Naive thymus-derived CD4-positive, alpha-beta T cell (primary cell): ENCODE results near the gene KCNK7. TPM values are rescaled to one million over a fixed set of nuclear protein-coding genes. Genes with fewer than 3 reads are reported as not detected.

Source experiments
- ATAC-seq: fragments of 150-1000 bp; cut with Tn5 transposase; 2 replicates; pipeline ENCODE4 v1.10.0; 2021; ENCODE audit warnings: mild to moderate bottlenecking, moderate library complexity
- CTCF ChIA-PET: fragments of 350-600 bp; sonication (Branson Sonifier 250); formaldehyde crosslinking; loops from one replicate; lab custom pipeline; 2021; ENCODE audit warnings: antibody characterized with exemption; lab: Charles Lee
- POLR2A ChIA-PET: fragments of 350-600 bp; sonication (Branson Sonifier 250); formaldehyde crosslinking; loops from one replicate; lab custom pipeline; 2021; ENCODE audit warnings: antibody characterized with exemption, inconsistent platforms; lab: Charles Lee
- DNase-seq, 9 donors: peaks; one replicate each; pipeline versions ENCODE4 v3.0.0 to v3.0.0-alpha.2; 2020 to 2022; ENCODE audit warnings: mixed read lengths in 1 of 9
- H3K27ac ChIP-seq: one replicate; pipeline ENCODE4 v1.7.0; 2013; ENCODE audit warnings: mild to moderate bottlenecking, low read depth, low read length, moderate library complexity
- H3K27me3 ChIP-seq, 2 donors: one replicate each; pipeline ENCODE4 v1.7.0; 2013; ENCODE audit warnings: low read length in 2 of 2, mild to moderate bottlenecking in 2 of 2, moderate library complexity in 2 of 2; ENCODE audit not compliant: control insufficient read depth in 2 of 2, insufficient read depth in 2 of 2
- H3K36me3 ChIP-seq, 3 experiments: 1 replicate in 2 of 3; 2 replicates in 1 of 3; pipeline ENCODE4 v1.7.0; 2013; ENCODE audit warnings: low read length in 3 of 3, mild to moderate bottlenecking in 3 of 3, moderate library complexity in 1 of 3; ENCODE audit not compliant: insufficient read depth in 3 of 3, control insufficient read depth in 2 of 3
- H3K4me1 ChIP-seq, 2 donors: one replicate each; pipeline ENCODE4 v1.7.0; 2013; ENCODE audit warnings: low read length in 2 of 2, mild to moderate bottlenecking in 2 of 2, moderate library complexity in 1 of 2; ENCODE audit not compliant: control insufficient read depth in 2 of 2, insufficient read depth in 2 of 2
- H3K4me3 ChIP-seq: 2 replicates; pipeline ENCODE4 v1.7.0; 2013; ENCODE audit warnings: mild to moderate bottlenecking, low read length
- H3K9me3 ChIP-seq, 3 experiments: 1 replicate in 2 of 3; 2 replicates in 1 of 3; pipeline ENCODE4 v1.7.0; 2013; ENCODE audit warnings: low read length in 3 of 3; ENCODE audit not compliant: control insufficient read depth in 2 of 3
- H3K27ac Mint-ChIP-seq, 9 donors: one replicate each; pipeline ENCODE4 v1.8.0; 2020 to 2022; ENCODE audit warnings: mixed read lengths in 9 of 9, mild to moderate bottlenecking in 8 of 9, moderate library complexity in 5 of 9, inconsistent platforms in 2 of 9
- H3K27me3 Mint-ChIP-seq, 5 donors: one replicate each; pipeline ENCODE4 v1.8.0; 2021 to 2022; ENCODE audit warnings: mixed read lengths in 5 of 5, mild to moderate bottlenecking in 1 of 5
- H3K36me3 Mint-ChIP-seq, 5 donors: one replicate each; pipeline ENCODE4 v1.8.0; 2020 to 2022; ENCODE audit warnings: mixed read lengths in 5 of 5, mild to moderate bottlenecking in 3 of 5, inconsistent platforms in 1 of 5
- H3K4me1 Mint-ChIP-seq, 7 donors: one replicate each; pipeline ENCODE4 v1.8.0; 2020 to 2022; ENCODE audit warnings: mixed read lengths in 7 of 7, mild to moderate bottlenecking in 3 of 7, inconsistent platforms in 1 of 7
- H3K4me3 Mint-ChIP-seq, 10 donors: one replicate each; pipeline ENCODE4 v1.8.0; 2020 to 2022; ENCODE audit warnings: mild to moderate bottlenecking in 10 of 10, mixed read lengths in 10 of 10, moderate library complexity in 6 of 10, inconsistent platforms in 2 of 10
- H3K9me3 Mint-ChIP-seq, 11 donors: one replicate each; pipeline ENCODE4 v1.8.0; 2020 to 2022; ENCODE audit warnings: mixed read lengths in 11 of 11, mild to moderate bottlenecking in 4 of 11, inconsistent platforms in 1 of 11, moderate library complexity in 1 of 11
- intact Hi-C, 2 donors: fragments of 100-400 bp; cut with micrococcal nuclease; formaldehyde crosslinking; loops; one replicate each; pipeline ENCODE4 v1.15.1; 2023
- polyA plus RNA-seq, 2 donors: library from polyadenylated mRNA; unstranded; fragments of 300-500 nt; fragmentation: Illumina TruSeq; gene quantifications; one replicate each; pipeline ENCODE4 v1.2.3, GENCODE V29; 2021
- total RNA-seq, 6 experiments: library from RNA in 5 of 6; stranded (reverse) in 5 of 6; gene quantifications; 1 replicate in 5 of 6; 2 replicates in 1 of 6; pipeline ENCODE4 v1.2.3 and lab custom pipeline; 2021 to 2026

The KCNK7 gene
- total and polyA plus RNA-seq, 7 experiments from 2014 or later: 0.25 to 9.2 (median 3.8) TPM; not detected in 1

DNA sequence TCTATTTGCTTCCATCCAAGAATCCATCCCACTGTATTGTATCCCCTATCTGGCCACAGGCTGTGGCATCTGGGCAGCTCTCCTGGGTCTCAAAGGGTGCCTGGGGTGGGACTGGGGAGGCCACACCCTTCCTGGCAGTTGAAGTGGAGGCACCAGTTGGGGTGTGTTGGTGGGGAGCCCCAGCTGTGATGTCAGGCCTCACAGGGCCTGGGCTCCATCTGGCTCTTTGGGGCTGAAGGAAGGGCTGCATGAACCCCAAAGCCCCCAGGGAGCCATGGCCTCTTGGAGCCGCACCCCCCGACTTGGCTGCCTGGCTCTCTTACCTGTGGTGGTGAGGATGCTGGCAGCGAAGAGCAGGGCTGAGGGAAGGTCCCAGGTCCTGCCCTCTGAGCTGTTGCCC, 469 bp downstream of the KCNK7 start:
- ChIA-PET CTCF (interaction anchor here (2.6 to 12.7 kb wide), 2 partner anchors 29 to 57 kb away, joined by 8 to 126 read pairs; no protein-coding TSS in a partner anchor), POLR2A (interaction anchor here (0.9 to 3.6 kb wide), 8 partner anchors 10 to 96 kb away, joined by 3 to 22 read pairs (median 4); partner anchors contain the start of genes EHBP1L1 and MALAT1)
- H3K4me3 Mint-ChIP-seq: peak overlapping the region in 1 of 10 donors; percentile 35
- Histone ChIP-seq H3K36me3 (peaks cover 0 to 55% (median 0%) of the 10 kb centered on the region in 3 experiments), H3K27ac (no peak overlapping the region), H3K27me3 (no peaks in the 10 kb centered on the region), H3K9me3 (no peaks in the 10 kb centered on the region), H3K4me1 (peaks cover 6 to 13% of the 10 kb centered on the region in 2 donors), H3K4me3 (no peak overlapping the region)
- intact Hi-C loops: no loop called here
- peaks cover 0 to 9% (median 0%) of the 10 kb centered on the region in 5 donors for H3K36me3 Mint-ChIP-seq
- H3K27me3 Mint-ChIP-seq: no peaks in the 10 kb centered on the region
- no peaks in the 10 kb centered on the region for H3K9me3 Mint-ChIP-seq
- DNase-seq (no peak), ATAC-seq (no peak)
- peak overlapping the region in 6 of 9 donors; percentile 25 to 78 (median 62) for H3K27ac Mint-ChIP-seq
- H3K4me1 Mint-ChIP-seq: peaks cover 0 to 23% (median 19%) of the 10 kb centered on the region in 7 donors

DNA sequence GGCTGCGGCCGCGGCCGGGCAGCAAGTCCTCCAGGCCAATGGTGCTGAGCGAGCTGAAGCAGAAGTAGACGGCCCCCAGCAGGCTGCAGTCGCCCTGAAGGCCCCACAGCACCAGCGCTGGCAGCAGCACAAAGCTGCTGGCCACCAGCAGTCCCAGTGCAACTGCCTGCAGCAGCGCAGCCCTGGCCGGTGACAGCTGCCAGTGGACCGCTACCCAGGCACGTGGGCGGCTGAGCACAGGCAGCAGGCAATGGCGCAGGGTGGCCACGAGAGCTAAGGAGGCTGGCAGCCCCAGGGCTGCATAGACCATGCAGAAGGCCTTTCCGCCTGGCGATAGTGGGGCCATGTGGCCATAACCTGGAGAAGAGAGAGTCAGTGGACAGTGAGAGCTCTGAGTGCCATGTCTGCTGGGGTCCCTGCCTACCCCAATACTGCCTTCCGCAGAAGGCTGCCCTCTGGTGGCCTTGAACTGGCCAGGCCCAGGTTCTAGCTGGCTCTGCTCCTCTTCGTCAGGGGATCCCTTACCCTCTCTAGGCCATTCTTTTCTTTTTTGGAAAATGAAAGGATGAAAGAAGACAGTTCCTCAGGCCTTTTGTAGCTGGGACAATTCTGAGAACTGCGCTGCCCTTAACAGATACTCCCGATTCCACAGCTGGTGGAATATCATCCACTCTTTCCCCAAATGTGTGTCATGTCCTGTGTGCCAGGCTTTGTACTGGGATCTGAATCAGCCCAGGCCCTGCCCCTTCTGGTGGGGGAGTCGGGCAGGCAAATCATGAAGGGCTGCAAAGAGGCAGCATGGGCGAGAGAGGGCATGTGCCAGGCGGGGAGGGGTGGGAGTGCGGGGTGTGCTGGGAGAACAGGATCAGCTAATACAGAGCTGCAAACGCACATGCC, 1.8 kb downstream of the KCNK7 start:
- Mint-ChIP-seq H3K4me3 (peak overlapping the region in 1 of 10 donors; percentile 9), H3K36me3 (peaks cover 0 to 9% (median 0%) of the 10 kb centered on the region in 5 donors), H3K4me1 (peaks cover 4 to 26% (median 22%) of the 10 kb centered on the region in 7 donors), H3K27me3 (no peaks in the 10 kb centered on the region), H3K9me3 (no peaks in the 10 kb centered on the region), H3K27ac (peak overlapping the region in 5 of 9 donors; percentile 25 to 69 (median 32))
- DNase-seq (peak in 2 of 9 donors; percentile 35 to 42), ATAC-seq (peak; percentile 67)
- peaks cover 8 to 14% of the 10 kb centered on the region in 2 donors for H3K4me1 ChIP-seq
- H3K27me3 ChIP-seq: no peaks in the 10 kb centered on the region
- CTCF ChIA-PET: interaction anchor here (0.5 to 12.7 kb wide), 18 partner anchors 11 to 440 kb away, joined by 3 to 126 read pairs (median 4); partner anchors contain the start of genes EHBP1L1, FAM89B, MAP3K11 and PCNX3
- no peak overlapping the region for H3K4me3 ChIP-seq
- intact Hi-C loops: loop anchor here in 1 of 2 donors (1.0 kb wide), 1 partner anchor 53 kb away; no protein-coding TSS in a partner anchor
- H3K9me3 ChIP-seq: no peaks in the 10 kb centered on the region
- POLR2A ChIA-PET: interaction anchor here (0.9 to 3.6 kb wide), 13 partner anchors 10 to 719 kb away, joined by 3 to 22 read pairs (median 4); partner anchors contain the start of genes EHBP1L1, FAM89B, MALAT1 and SCYL1
- no peak overlapping the region for H3K27ac ChIP-seq
- H3K36me3 ChIP-seq: peaks cover 0 to 55% (median 0%) of the 10 kb centered on the region in 3 experiments

DNA sequence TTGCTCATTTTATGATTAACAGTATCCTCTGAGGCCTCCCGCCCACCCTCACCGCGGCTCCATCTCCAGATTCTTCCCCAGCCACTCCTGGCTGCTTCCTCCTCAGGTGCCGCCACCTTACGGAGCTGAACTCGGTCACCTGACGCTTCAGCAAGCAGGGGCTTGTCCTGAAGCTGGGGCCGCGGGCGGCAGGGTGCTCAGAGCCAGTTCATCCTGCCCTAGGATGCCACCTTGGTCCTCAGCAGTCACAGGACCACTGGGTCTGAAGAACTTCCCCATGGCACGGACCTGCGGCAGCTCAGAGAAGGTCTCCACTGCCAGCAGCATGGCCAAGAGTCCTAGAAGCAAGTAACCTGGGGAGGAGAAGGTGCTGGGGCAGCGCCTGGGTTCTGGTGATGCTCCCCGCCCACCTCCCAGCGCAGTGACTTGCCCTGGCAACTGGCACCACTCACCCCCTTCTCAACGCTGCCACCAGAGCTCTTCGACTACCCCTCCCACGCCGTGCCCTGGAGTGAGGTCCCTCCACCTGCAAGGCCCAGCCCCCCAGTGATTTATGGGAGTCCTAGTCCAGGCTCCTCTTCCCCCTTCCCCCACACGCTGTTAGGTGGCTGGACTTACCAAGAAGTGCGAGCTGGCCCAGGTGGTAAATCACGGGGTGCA, 2.6 kb downstream of the KCNK7 start:
- H3K36me3 Mint-ChIP-seq: peaks cover 0 to 9% (median 0%) of the 10 kb centered on the region in 5 donors
- POLR2A ChIA-PET: interaction anchor here (1.0 to 3.6 kb wide), 9 partner anchors 17 to 68 kb away, joined by 3 to 22 read pairs (median 4); partner anchors contain the start of genes EHBP1L1, FAM89B, SCYL1 and ZNRD2
- H3K27me3 Mint-ChIP-seq: no peaks in the 10 kb centered on the region
- H3K4me1 Mint-ChIP-seq: peaks cover 11 to 32% (median 29%) of the 10 kb centered on the region in 7 donors
- no peak for ATAC-seq
- H3K4me1 ChIP-seq: peaks cover 16 to 22% of the 10 kb centered on the region in 2 donors
- no peaks in the 10 kb centered on the region for H3K9me3 ChIP-seq
- H3K4me3 Mint-ChIP-seq: no peak overlapping the region
- CTCF ChIA-PET: interaction anchor here (0.6 to 12.7 kb wide), 12 partner anchors 16 to 239 kb away, joined by 3 to 126 read pairs (median 4); partner anchors contain the start of genes EHBP1L1, FAM89B, MAP3K11 and PCNX3
- no peaks in the 10 kb centered on the region for H3K9me3 Mint-ChIP-seq
- no peak overlapping the region for H3K4me3 ChIP-seq
- H3K27ac Mint-ChIP-seq: peak overlapping the region in 2 of 9 donors; percentile 18 to 33
- H3K27me3 ChIP-seq: no peaks in the 10 kb centered on the region
- H3K27ac ChIP-seq: no peak overlapping the region
- peaks cover 0 to 47% (median 0%) of the 10 kb centered on the region in 3 experiments for H3K36me3 ChIP-seq
- DNase-seq: no peak
- intact Hi-C loops: loop anchor here in 1 of 2 donors (1.0 kb wide), 1 partner anchor 53 kb away; no protein-coding TSS in a partner anchor

DNA sequence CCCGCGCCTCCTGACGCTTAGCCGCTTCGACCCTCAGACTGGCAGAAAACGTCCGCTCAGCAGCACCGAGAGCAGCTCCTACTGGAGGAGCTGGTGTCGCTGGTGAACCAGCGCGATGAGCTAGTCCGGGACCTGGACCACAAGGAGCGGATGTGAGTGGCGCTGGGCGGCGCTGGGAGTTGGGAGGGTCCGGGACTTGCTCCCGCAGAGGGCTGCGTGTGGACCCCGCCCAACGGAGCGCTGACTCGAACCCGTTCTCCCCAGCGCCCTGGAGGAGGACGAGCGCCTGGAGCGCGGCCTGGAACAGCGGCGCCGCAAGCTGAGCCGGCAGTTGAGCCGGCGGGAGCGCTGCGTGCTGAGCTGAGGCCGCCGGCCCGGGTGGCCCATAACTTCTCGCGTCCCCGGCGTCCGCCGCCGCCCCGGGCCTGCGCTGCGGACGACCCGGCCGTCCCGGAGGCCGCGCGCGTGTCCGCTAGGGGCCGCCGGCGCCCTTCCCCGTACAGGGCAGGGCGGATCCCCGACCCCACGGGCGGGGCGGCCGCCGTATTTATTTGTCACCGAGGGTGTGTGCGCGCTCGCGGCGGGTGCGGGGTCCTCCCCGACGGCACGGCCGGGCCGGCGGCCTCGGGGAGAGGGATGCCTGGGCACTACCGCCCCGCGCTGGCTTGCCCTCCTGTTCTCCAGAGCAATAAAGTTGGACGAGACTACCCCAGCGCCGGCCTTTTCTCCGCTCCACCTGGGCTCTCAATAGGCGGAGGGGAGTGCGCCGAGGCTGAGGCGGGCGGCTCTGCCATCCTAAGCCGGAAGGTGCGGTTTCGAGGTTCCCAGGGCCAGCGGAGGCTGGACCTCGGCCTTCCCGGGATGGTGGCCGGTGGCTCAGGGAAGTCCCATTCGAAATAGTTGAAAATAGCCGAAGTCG, 3.4 kb downstream of the KCNK7 start:
- no peaks in the 10 kb centered on the region for H3K9me3 ChIP-seq
- DNase-seq: no peak
- peaks cover 22 to 24% of the 10 kb centered on the region in 2 donors for H3K4me1 ChIP-seq
- no peak overlapping the region for H3K4me3 ChIP-seq
- no peaks in the 10 kb centered on the region for H3K9me3 Mint-ChIP-seq
- H3K27ac ChIP-seq: no peak overlapping the region
- H3K27me3 Mint-ChIP-seq: no peaks in the 10 kb centered on the region
- intact Hi-C loops: no loop called here
- no peak overlapping the region for H3K4me3 Mint-ChIP-seq
- POLR2A ChIA-PET: interaction anchor here (1.5 to 7.2 kb wide), 5 partner anchors 16 to 67 kb away, joined by 4 to 66 read pairs (median 22); partner anchors contain the start of genes EHBP1L1 and SCYL1
- H3K36me3 Mint-ChIP-seq: peaks cover 0 to 7% (median 0%) of the 10 kb centered on the region in 5 donors
- peaks cover 0 to 41% (median 0%) of the 10 kb centered on the region in 3 experiments for H3K36me3 ChIP-seq
- H3K4me1 Mint-ChIP-seq: peaks cover 18 to 40% (median 36%) of the 10 kb centered on the region in 7 donors
- no peak overlapping the region for H3K27ac Mint-ChIP-seq
- H3K27me3 ChIP-seq: no peaks in the 10 kb centered on the region
- no peak for ATAC-seq
- CTCF ChIA-PET: interaction anchor here (1.7 to 12.7 kb wide), 5 partner anchors 19 to 224 kb away, joined by 3 to 126 read pairs (median 8); partner anchors contain the start of genes FAM89B, MAP3K11 and PCNX3

DNA sequence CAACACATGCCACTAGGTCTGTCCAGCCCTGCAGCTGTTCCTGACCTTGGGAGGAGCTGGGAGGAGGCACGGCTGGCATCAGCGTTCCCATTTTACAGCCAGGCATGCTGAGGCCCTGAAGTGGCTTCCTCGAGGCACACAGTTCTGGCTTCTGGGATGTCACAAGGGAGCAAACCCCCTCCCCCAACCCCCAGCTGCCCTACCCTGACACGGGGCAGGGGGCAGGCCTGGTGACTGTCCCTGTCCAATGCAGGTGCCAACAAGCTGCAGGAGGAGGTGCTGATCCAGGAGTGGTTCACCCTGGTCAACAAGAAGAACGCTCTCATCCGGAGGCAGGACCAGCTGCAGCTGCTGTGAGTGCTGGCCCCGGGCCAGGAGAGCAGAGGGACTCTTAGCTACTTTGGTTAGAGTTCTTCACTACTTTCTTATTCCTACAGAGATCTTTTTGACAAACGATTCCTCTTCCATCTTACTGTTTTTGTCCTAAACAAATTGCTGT, 5.3 kb downstream of the KCNK7 start:
- ChIA-PET CTCF (interaction anchor here (4.4 to 12.7 kb wide), 3 partner anchors 14 to 52 kb away, joined by 33 to 126 read pairs (median 36); partner anchors contain the start of genes EHBP1L1 and FAM89B), POLR2A (interaction anchor here (0.8 to 7.2 kb wide), 7 partner anchors 14 to 65 kb away, joined by 3 to 66 read pairs (median 7); partner anchors contain the start of genes EHBP1L1 and FAM89B)
- DNase-seq (no peak), ATAC-seq (no peak)
- Mint-ChIP-seq H3K9me3 (peaks cover 0 to 2% (median 0%) of the 10 kb centered on the region in 11 donors), H3K4me3 (no peak overlapping the region), H3K4me1 (peaks cover 21 to 44% (median 33%) of the 10 kb centered on the region in 7 donors), H3K27ac (peak overlapping the region in 5 of 9 donors; percentile 19 to 82 (median 67)), H3K27me3 (no peaks in the 10 kb centered on the region), H3K36me3 (peaks cover 0 to 7% (median 0%) of the 10 kb centered on the region in 5 donors)
- intact Hi-C loops: no loop called here
- Histone ChIP-seq H3K4me1 (peaks cover 20 to 21% of the 10 kb centered on the region in 2 donors), H3K27ac (no peak overlapping the region), H3K9me3 (no peaks in the 10 kb centered on the region), H3K36me3 (peaks cover 0 to 52% (median 0%) of the 10 kb centered on the region in 3 experiments), H3K27me3 (no peaks in the 10 kb centered on the region), H3K4me3 (no peak overlapping the region)
